ENCODE results near the gene UBL3. TPM values are rescaled to one million over a fixed set of nuclear protein-coding genes. Genes with fewer than 3 reads are reported as not detected.

UBL3 gene
- total RNA-seq, 1 donor from 2014 or later = 20.0 TPM

DNA sequence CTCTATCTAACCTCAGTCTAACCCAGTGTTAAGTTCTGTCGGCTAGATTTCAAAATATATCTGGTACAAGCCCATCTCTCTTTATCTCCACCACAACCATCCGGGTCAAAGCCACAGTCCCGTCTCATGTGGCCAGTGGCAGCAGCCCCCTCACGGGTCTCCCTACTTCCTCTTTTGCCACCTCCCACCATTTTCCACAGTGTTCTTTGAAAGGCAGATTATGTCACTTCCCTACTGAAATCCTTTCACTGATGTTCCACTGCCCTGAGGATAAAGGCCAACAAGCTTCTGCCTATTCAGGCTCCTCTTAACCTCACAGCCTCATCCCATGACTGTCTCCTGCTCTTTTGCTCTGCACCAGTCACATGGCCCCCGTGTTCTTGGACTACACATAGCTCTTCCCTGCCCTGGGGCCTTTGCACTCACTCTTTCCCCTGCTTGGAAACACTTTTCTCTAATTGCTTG is 117.2 kb downstream of the UBL3 start:
- Mint-ChIP-seq H3K9me3 (no peaks in the 10 kb centered on the region), H3K27ac (no peak overlapping the region), H3K36me3 (no peaks in the 10 kb centered on the region), H3K4me1 (no peaks in the 10 kb centered on the region), H3K27me3 (ENCODE audit: insufficient read depth, low read depth) (peaks cover 2% of the 10 kb centered on the region), H3K4me3 (no peak overlapping the region)
- TF ChIP-seq, protein P1, sequence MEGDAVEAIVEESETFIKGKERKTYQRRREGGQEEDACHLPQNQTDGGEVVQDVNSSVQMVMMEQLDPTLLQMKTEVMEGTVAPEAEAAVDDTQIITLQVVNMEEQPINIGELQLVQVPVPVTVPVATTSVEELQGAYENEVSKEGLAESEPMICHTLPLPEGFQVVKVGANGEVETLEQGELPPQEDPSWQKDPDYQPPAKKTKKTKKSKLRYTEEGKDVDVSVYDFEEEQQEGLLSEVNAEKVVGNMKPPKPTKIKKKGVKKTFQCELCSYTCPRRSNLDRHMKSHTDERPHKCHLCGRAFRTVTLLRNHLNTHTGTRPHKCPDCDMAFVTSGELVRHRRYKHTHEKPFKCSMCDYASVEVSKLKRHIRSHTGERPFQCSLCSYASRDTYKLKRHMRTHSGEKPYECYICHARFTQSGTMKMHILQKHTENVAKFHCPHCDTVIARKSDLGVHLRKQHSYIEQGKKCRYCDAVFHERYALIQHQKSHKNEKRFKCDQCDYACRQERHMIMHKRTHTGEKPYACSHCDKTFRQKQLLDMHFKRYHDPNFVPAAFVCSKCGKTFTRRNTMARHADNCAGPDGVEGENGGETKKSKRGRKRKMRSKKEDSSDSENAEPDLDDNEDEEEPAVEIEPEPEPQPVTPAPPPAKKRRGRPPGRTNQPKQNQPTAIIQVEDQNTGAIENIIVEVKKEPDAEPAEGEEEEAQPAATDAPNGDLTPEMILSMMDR (IDR thresholded peaks at IDR 0.05) = no peak
- no peak for TF ChIP-seq EZH2phosphoT487 (IDR thresholded peaks at IDR 0.05)
- TF ChIP-seq EZH2 (IDR thresholded peaks at IDR 0.05) = no peak
- Histone ChIP-seq H3K36me3 (no peaks in the 10 kb centered on the region), H3K4me1 (no peaks in the 10 kb centered on the region), H3K9me3 (ENCODE audit: low read depth) (no peaks in the 10 kb centered on the region), H3K27ac (no peak overlapping the region), H3K4me3 (no peak overlapping the region), H3K9ac (no peak overlapping the region), H3F3A (ENCODE audit: low read depth) (no peaks in the 10 kb centered on the region), H3K4me2 (no peak overlapping the region), H2AFZ (replicated peaks) (no peak overlapping the region), H4K20me1 (ENCODE audit: low read depth) (no peaks in the 10 kb centered on the region), H3K79me2 (ENCODE audit: low read depth) (no peaks in the 10 kb centered on the region), H3K27me3 (no peaks in the 10 kb centered on the region)
- no peak for DNase-seq (ENCODE audit: low spot score)

DNA sequence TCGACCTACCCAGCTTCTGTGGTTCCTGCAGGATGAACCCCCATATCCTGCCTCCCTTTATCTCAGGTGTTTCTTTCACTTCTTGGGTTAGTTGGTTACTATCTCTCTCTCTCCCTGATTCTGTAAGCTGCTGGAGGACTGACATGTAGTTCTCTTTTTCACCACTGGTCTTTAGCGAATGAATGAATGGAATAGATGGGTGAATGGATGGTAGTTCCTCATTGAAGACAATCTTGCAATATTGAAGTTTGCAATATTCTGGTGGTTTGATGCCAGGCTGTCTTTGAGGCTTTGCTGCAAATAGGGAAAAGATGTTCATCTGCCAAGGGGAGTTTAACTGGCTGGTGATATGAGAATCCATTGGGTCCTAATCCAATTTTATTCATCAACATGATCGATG is 120.2 kb downstream of the UBL3 start:
- H4K20me1 ChIP-seq (ENCODE audit: low read depth) = no peaks in the 10 kb centered on the region
- no peak for DNase-seq (ENCODE audit: low spot score)
- no peaks in the 10 kb centered on the region for H3K36me3 Mint-ChIP-seq
- H3K36me3 ChIP-seq = no peaks in the 10 kb centered on the region
- no peaks in the 10 kb centered on the region for H3K79me2 ChIP-seq (ENCODE audit: low read depth)
- H3K9me3 ChIP-seq (ENCODE audit: low read depth) = peaks cover 3% of the 10 kb centered on the region
- no peak overlapping the region for H3K27ac ChIP-seq
- no peaks in the 10 kb centered on the region for H3K4me1 Mint-ChIP-seq
- no peaks in the 10 kb centered on the region for H3F3A ChIP-seq (ENCODE audit: low read depth)
- no peak overlapping the region for H3K9ac ChIP-seq
- peaks cover 13% of the 10 kb centered on the region for H3K9me3 Mint-ChIP-seq
- no peaks in the 10 kb centered on the region for H3K27me3 ChIP-seq
- TF ChIP-seq, protein P1 (IDR thresholded peaks at IDR 0.05) = no peak
- no peak for TF ChIP-seq EZH2phosphoT487 (IDR thresholded peaks at IDR 0.05)
- no peak for TF ChIP-seq EZH2 (IDR thresholded peaks at IDR 0.05)
- H3K27ac Mint-ChIP-seq = no peak overlapping the region
- no peak overlapping the region for H2AFZ ChIP-seq (replicated peaks)
- H3K4me3 ChIP-seq = no peak overlapping the region
- H3K4me2 ChIP-seq = no peak overlapping the region
- H3K4me3 Mint-ChIP-seq = no peak overlapping the region
- H3K4me1 ChIP-seq = no peaks in the 10 kb centered on the region
- peaks cover 4% of the 10 kb centered on the region for H3K27me3 Mint-ChIP-seq (ENCODE audit: insufficient read depth, low read depth)

DNA sequence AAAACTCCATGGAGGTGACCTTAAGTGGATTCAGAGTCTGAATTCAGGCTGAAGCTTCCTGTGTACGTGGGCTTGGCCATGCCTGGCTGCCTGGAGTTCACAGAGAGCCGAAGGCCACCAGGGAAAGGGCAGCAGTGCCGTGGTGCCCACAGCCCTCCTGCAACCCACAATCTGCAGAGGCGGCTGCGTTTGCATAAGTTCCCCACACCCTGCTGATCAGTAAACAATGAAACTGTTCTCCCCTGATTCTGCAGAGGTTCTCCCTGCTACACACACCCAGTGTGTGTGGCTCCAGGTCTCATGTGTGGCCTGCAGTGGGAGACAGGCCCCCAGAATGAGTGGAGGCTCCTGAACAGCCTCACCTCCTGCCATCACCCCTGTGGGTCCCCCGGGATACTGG is 128.0 kb downstream of the UBL3 start:
- no peaks in the 10 kb centered on the region for H3K36me3 Mint-ChIP-seq
- H3K4me1 Mint-ChIP-seq = no peaks in the 10 kb centered on the region
- H3K79me2 ChIP-seq (ENCODE audit: low read depth) = no peaks in the 10 kb centered on the region
- H3K27ac ChIP-seq = no peak overlapping the region
- TF ChIP-seq, protein P1 (IDR thresholded peaks at IDR 0.05) = no peak
- TF ChIP-seq EZH2 (IDR thresholded peaks at IDR 0.05) (no peak), EZH2phosphoT487 (IDR thresholded peaks at IDR 0.05) (no peak)
- no peak overlapping the region for H3K4me3 Mint-ChIP-seq
- no peak for DNase-seq (ENCODE audit: low spot score)
- no peak overlapping the region for H3K4me3 ChIP-seq
- H4K20me1 ChIP-seq (ENCODE audit: low read depth) = no peaks in the 10 kb centered on the region
- H3K27ac Mint-ChIP-seq = no peak overlapping the region
- H2AFZ ChIP-seq (replicated peaks) = no peak overlapping the region
- no peaks in the 10 kb centered on the region for H3K27me3 ChIP-seq
- H3K9me3 Mint-ChIP-seq = peaks cover 13% of the 10 kb centered on the region
- peaks cover 5% of the 10 kb centered on the region for H3K27me3 Mint-ChIP-seq (ENCODE audit: insufficient read depth, low read depth)
- H3K9me3 ChIP-seq (ENCODE audit: low read depth) = peaks cover 3% of the 10 kb centered on the region
- no peak overlapping the region for H3K9ac ChIP-seq
- H3K36me3 ChIP-seq = no peaks in the 10 kb centered on the region
- H3K4me2 ChIP-seq = no peak overlapping the region
- H3K4me1 ChIP-seq = no peaks in the 10 kb centered on the region
- no peaks in the 10 kb centered on the region for H3F3A ChIP-seq (ENCODE audit: low read depth)

Measured in neural progenitor cell (in vitro differentiated cells).